ENCODE results near the gene OMP.

- TF ChIP-seq POLR2AphosphoS5 (IDR thresholded peaks at IDR 0.05; ENCODE audit: borderline replicate concordance, low read depth, low read length), result no peak
- no peak for TF ChIP-seq FOXP2 (optimal IDR thresholded peaks at IDR 0.05; ENCODE audit: control extremely low read depth, extremely low read length, insufficient read depth)
- TF ChIP-seq EZH2 (IDR thresholded peaks at IDR 0.05), result no peak
These were observed 39.2 kb upstream of the OMP start for GRCh38 chr11:77063407-77063806.

Measured in SK-N-MC (cell line).